H9 (cell line): ENCODE measurements around the gene ALPG. TPM values are rescaled to one million over a fixed set of nuclear protein-coding genes. Genes with fewer than 3 reads are reported as not detected.

ENCODE experiments used
- DNase-seq: peaks from one replicate; pipeline ENCODE4 v3.0.0-alpha.2; 2017
- H2AFZ ChIP-seq: one replicate; pipeline ENCODE4 v1.6.1; 2013; ENCODE audit warnings: mild to moderate bottlenecking, low read length, control low read depth, moderate library complexity
- H2AK5ac ChIP-seq: 2 replicates; pipeline ENCODE4 v1.6.1; 2013; ENCODE audit warnings: low read length, control low read depth, mixed read lengths; ENCODE audit not compliant: insufficient read length
- H2BK120ac ChIP-seq: one replicate; pipeline ENCODE4 v1.6.1; 2013; ENCODE audit warnings: low read depth, mild to moderate bottlenecking, low read length, control low read depth, inconsistent platforms; ENCODE audit not compliant: poor library complexity, severe bottlenecking
- H2BK12ac ChIP-seq: 2 replicates; pipeline ENCODE4 v1.6.1; 2013; ENCODE audit warnings: low read length, control low read depth, mixed read lengths, low read depth; ENCODE audit not compliant: insufficient read length
- H2BK15ac ChIP-seq: 2 replicates; pipeline ENCODE4 v1.6.1; 2013; ENCODE audit warnings: low read depth, low read length, control low read depth
- H2BK20ac ChIP-seq: one replicate; pipeline ENCODE4 v1.6.1; 2013; ENCODE audit warnings: low read depth, mild to moderate bottlenecking, low read length, control low read depth, inconsistent platforms; ENCODE audit not compliant: poor library complexity, severe bottlenecking
- H2BK5ac ChIP-seq: 2 replicates; pipeline ENCODE4 v1.6.1; 2013; ENCODE audit warnings: low read length, control low read depth, mixed read lengths; ENCODE audit not compliant: insufficient read length
- H3K14ac ChIP-seq: 2 replicates; pipeline ENCODE4 v1.6.1; 2013; ENCODE audit warnings: low read length, control low read depth; ENCODE audit not compliant: insufficient read depth
- H3K18ac ChIP-seq: 2 replicates; pipeline ENCODE4 v1.6.1; 2013; ENCODE audit warnings: low read depth, mild to moderate bottlenecking, mixed read lengths, low read length, control low read depth; ENCODE audit not compliant: insufficient read length
- H3K23ac ChIP-seq: 2 replicates; pipeline ENCODE4 v1.6.1; 2013; ENCODE audit warnings: low read length, control low read depth, mixed read lengths, low read depth; ENCODE audit not compliant: insufficient read length
- H3K23me2 ChIP-seq: 2 replicates; pipeline ENCODE4 v1.6.1; 2013; ENCODE audit warnings: low read depth, mild to moderate bottlenecking, mixed read lengths, low read length, control low read depth; ENCODE audit not compliant: insufficient read length, poor library complexity, severe bottlenecking
- H3K27ac ChIP-seq: 2 replicates; pipeline ENCODE4 v1.5.1; 2013; ENCODE audit warnings: low read length, control low read depth, mixed read lengths, low read depth; ENCODE audit not compliant: insufficient read length
- H3K27me3 ChIP-seq: 2 replicates; pipeline ENCODE4 v1.6.1; 2013; ENCODE audit warnings: low read length, control low read depth, inconsistent platforms; ENCODE audit not compliant: insufficient read depth
- H3K4ac ChIP-seq: 2 replicates; pipeline ENCODE4 v1.6.1; 2013; ENCODE audit warnings: low read depth, mild to moderate bottlenecking, control low read depth, inconsistent platforms, low read length, moderate library complexity
- H3K4me1 ChIP-seq: 2 replicates; pipeline ENCODE4 v1.6.1; 2013; ENCODE audit warnings: low read length, control low read depth, inconsistent platforms; ENCODE audit not compliant: insufficient read depth
- H3K4me2 ChIP-seq: 2 replicates; pipeline ENCODE4 v1.6.1; 2013; ENCODE audit warnings: low read length, control low read depth, mixed read lengths; ENCODE audit not compliant: insufficient read length, insufficient read depth
- H3K56ac ChIP-seq: 2 replicates; pipeline ENCODE4 v1.6.1; 2013; ENCODE audit warnings: low read depth, mild to moderate bottlenecking, mixed read lengths, low read length, control low read depth; ENCODE audit not compliant: insufficient read length
- H3K79me1 ChIP-seq: 2 replicates; pipeline ENCODE4 v1.6.1; 2013; ENCODE audit warnings: low read depth, mild to moderate bottlenecking, moderate library complexity, low read length, control low read depth, inconsistent platforms; ENCODE audit not compliant: insufficient read depth, poor library complexity, severe bottlenecking
- H3K79me2 ChIP-seq: 2 replicates; pipeline ENCODE4 v1.6.1; 2013; ENCODE audit warnings: low read length, control low read depth, inconsistent platforms; ENCODE audit not compliant: insufficient read depth
- H3K9ac ChIP-seq: 2 replicates; pipeline ENCODE4 v1.6.1; 2013; ENCODE audit warnings: low read length, control low read depth, mixed read lengths; ENCODE audit not compliant: insufficient read length; ENCODE audit errors: extremely low read depth
- H3K9me3 ChIP-seq: one replicate; pipeline ENCODE4 v1.6.1; 2013; ENCODE audit warnings: low read depth, low read length, inconsistent platforms; ENCODE audit not compliant: control insufficient read depth
- H3T11ph ChIP-seq: one replicate; pipeline ENCODE4 v1.6.1; 2013; ENCODE audit warnings: mild to moderate bottlenecking, low read length, control low read depth, inconsistent platforms
- H4K20me1 ChIP-seq: one replicate; pipeline ENCODE4 v1.6.1; 2013; ENCODE audit not compliant: control insufficient read depth, insufficient read length, insufficient read depth
- H4K5ac ChIP-seq: 2 replicates; pipeline ENCODE4 v1.6.1; 2013; ENCODE audit warnings: low read depth, mild to moderate bottlenecking, mixed read lengths, low read length, control low read depth; ENCODE audit not compliant: insufficient read length
- H4K8ac ChIP-seq: replicated peaks from 2 replicates; pipeline ENCODE4 v1.6.1; 2013; ENCODE audit warnings: low read length, control low read depth, mixed read lengths, low read depth; ENCODE audit not compliant: insufficient read length
- H4K91ac ChIP-seq: 2 replicates; pipeline ENCODE4 v1.6.1; 2013; ENCODE audit warnings: low read depth, mild to moderate bottlenecking, moderate library complexity, mixed read lengths, low read length, control low read depth; ENCODE audit not compliant: insufficient read length
- H3K27ac Mint-ChIP-seq, 3 experiments: 2 replicates in 2 of 3; 3 replicates in 1 of 3; pipeline ENCODE4 v1.8.0; 2020 to 2021; ENCODE audit warnings: mixed read lengths in 3 of 3, mild to moderate bottlenecking in 1 of 3, moderate library complexity in 1 of 3
- H3K27me3 Mint-ChIP-seq: 2 replicates; pipeline ENCODE4 v1.8.0; 2021; ENCODE audit warnings: low read depth, mild to moderate bottlenecking, moderate library complexity, mixed read lengths
- H3K36me3 Mint-ChIP-seq, 3 experiments: 2 replicates in 2 of 3; 3 replicates in 1 of 3; pipeline ENCODE4 v1.8.0; 2020 to 2021; ENCODE audit warnings: low read depth in 3 of 3, mixed read lengths in 3 of 3; ENCODE audit not compliant: insufficient read depth in 1 of 3
- H3K4me1 Mint-ChIP-seq, 2 experiments: 2 replicates each; pipeline ENCODE4 v1.8.0; 2020; ENCODE audit warnings: mixed read lengths in 2 of 2
- H3K4me3 Mint-ChIP-seq, 2 experiments: 2 replicates in 1 of 2; 3 replicates in 1 of 2; pipeline ENCODE4 v1.8.0; 2020 to 2021; ENCODE audit warnings: mild to moderate bottlenecking in 2 of 2, mixed read lengths in 2 of 2, moderate library complexity in 1 of 2
- H3K9me3 Mint-ChIP-seq, 2 experiments: 2 replicates in 1 of 2; 3 replicates in 1 of 2; pipeline ENCODE4 v1.8.0; 2020; ENCODE audit warnings: mild to moderate bottlenecking in 2 of 2, mixed read lengths in 2 of 2, moderate library complexity in 1 of 2
- WGBS: extraction: QIAGEN DNeasy Blood & Tissue Kit; methylation state at CpG from one replicate; pipeline ENCODE4 v1.1.7; 2013; ENCODE audit warnings: missing lambda C conversion rate, low lambda C conversion rate, mixed read lengths; ENCODE audit not compliant: insufficient read length; ENCODE audit errors: extremely low coverage; 5-methylcytosine and 5-hydroxymethylcytosine counted together
- total RNA-seq: library from RNA; stranded (reverse); gene quantifications from 2 replicates; pipeline ENCODE4 v1.2.1, GENCODE V29; 2021
- TF ChIP-seq, protein P1 (sequence below): fragments of 200-600 bp; sonication (generic); conservative IDR thresholded peaks from 3 replicates; pipeline ENCODE4 v1.8.0; 2021; ENCODE audit warnings: antibody characterized with exemption, mild to moderate bottlenecking

Gene ALPG
- total RNA-seq, 1 experiment from 2014 or later, result 1.3 TPM

DNA sequence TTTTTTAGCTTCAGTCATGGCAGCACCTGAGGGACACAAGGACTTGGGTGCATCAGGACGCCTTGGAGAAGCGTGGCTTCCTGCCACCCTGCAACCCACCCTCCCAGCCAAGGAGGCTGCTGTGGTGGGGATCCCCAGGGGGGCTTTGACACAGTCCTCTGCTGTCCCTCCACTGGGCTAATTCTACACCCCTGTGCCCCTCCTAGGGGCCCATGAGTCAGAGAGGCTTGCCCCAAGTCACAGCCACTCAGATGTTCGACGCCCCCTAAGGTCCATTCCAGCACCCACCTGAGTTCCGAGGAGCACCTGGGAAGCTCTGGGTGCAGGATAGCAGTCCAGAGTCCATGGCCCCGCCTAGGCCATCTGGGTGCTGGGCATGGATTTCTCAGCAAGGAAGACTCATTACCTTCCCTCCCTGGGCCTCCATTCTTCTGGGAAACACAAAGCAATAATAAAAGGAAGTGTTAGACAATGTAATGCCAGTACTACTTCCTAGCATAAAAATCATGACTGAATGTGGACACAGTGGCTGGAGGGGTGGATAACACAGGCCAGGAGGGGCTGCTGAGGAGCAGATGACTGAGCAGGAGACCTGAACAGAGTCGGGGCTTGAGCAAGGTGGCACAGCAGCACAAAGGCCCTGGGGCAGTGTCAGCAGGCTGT is 3.7 kb downstream of the ALPG start:
- Histone ChIP-seq H2BK120ac (no peak overlapping the region), H3K27me3 (no peaks in the 10 kb centered on the region), H2BK20ac (no peak overlapping the region), H3K18ac (no peak overlapping the region), H3K4me2 (no peak overlapping the region), H3K79me1 (no peaks in the 10 kb centered on the region), H2BK5ac (no peak overlapping the region), H3K23me2 (no peaks in the 10 kb centered on the region), H3K79me2 (no peaks in the 10 kb centered on the region), H3K4me1 (no peaks in the 10 kb centered on the region), H3K27ac (no peak overlapping the region), H2AK5ac (no peak overlapping the region), H3K9me3 (no peaks in the 10 kb centered on the region), H2BK15ac (no peak overlapping the region), H3K23ac (no peak overlapping the region), H4K91ac (no peak overlapping the region), H3K14ac (no peak overlapping the region; the same call in 1 of the 2 replicates), H3K9ac (no peak overlapping the region), H2BK12ac (no peak overlapping the region), H2AFZ (no peak overlapping the region), H4K5ac (no peak overlapping the region), H3K4ac (no peak overlapping the region), H3K56ac (no peak overlapping the region), H3T11ph (no peak overlapping the region), H4K8ac (no peak overlapping the region), H4K20me1 (no peaks in the 10 kb centered on the region)
- Mint-ChIP-seq H3K27me3 (peaks cover 5% of the 10 kb centered on the region), H3K4me3 (no peak overlapping the region), H3K9me3 (no peaks in the 10 kb centered on the region), H3K4me1 (peaks cover 8 to 15% of the 10 kb centered on the region in 2 experiments), H3K27ac (no peak overlapping the region), H3K36me3 (peaks cover 0 to 75% (median 10%) of the 10 kb centered on the region in 3 experiments; a peak in 5 of 7 replicates)
- no peak for DNase-seq
- no CpG with 5 or more reads among the region's 7 CpGs for WGBS
- TF ChIP-seq, protein P1, sequence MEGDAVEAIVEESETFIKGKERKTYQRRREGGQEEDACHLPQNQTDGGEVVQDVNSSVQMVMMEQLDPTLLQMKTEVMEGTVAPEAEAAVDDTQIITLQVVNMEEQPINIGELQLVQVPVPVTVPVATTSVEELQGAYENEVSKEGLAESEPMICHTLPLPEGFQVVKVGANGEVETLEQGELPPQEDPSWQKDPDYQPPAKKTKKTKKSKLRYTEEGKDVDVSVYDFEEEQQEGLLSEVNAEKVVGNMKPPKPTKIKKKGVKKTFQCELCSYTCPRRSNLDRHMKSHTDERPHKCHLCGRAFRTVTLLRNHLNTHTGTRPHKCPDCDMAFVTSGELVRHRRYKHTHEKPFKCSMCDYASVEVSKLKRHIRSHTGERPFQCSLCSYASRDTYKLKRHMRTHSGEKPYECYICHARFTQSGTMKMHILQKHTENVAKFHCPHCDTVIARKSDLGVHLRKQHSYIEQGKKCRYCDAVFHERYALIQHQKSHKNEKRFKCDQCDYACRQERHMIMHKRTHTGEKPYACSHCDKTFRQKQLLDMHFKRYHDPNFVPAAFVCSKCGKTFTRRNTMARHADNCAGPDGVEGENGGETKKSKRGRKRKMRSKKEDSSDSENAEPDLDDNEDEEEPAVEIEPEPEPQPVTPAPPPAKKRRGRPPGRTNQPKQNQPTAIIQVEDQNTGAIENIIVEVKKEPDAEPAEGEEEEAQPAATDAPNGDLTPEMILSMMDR, result no peak
